GM19240 (cell line): ENCODE measurements around the gene AP5Z1.
A peak's percentile ranks its signal among the peaks of the same experiment; 100 is the strongest.
"Not testable (repeated sequence)": the region's sequence is repeated elsewhere in the genome, so short reads cannot be mapped to it uniquely, and the experiment has no call there.

ENCODE experiments used
- DNase-seq: peaks from one replicate; pipeline ENCODE4 v3.0.0; 2011; ENCODE audit warnings: low spot score; ENCODE audit not compliant: insufficient read length

Gene AP5Z1

GRCh38 chr7:4787947-4788626 is 12.7 kb downstream of the AP5Z1 start:
- DNase-seq, result no peak

- no peak for DNase-seq
Observed at GRCh38 chr7:4788627-4789189, 13.3 kb downstream of the AP5Z1 start.

DNA sequence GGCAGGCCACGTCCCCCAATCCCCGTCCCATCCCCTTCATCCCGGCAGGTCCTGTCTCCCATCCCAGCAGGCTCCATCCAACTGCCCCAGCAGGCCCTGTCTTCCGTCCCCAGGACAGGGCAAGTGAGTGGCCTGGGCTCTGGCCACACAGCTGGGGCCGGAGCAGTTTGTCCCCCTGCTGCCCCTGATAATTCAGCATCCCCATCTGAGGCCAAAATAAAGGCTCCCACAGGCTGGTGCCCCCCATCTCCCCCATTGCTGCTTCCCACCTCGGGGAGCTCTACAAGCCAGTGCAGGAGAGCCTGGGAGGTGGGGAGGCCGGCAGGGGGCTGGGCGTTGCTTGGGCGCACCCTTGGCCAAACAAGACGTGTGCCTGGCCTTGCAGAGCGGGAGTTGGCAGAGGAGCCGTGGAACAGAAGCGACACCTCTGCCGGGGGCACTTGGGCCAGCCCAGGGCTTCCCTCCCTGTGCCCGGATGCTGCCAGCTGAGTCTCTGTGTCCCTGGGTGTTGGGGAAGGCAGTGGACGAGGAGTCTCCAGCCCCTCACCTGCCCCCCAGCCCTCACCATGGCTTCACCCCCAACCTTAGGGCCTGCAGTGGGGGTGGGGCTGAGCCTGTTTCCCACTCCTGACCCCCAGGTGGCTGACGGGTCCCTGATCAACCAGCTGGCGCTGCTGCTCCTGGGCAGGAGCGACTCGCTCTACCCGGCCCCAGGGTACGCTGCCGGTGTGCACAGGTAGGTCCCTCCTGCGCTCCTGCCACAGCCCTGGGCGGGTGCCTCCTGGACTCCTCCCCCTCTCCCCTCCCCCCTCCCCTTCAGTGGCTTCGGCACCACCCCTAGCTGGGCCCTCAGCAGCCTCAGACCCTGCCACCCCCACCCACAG is 14.0 kb downstream of the AP5Z1 start:
- no peak for DNase-seq

GRCh38 chr7:4790078-4790465 is 14.6 kb downstream of the AP5Z1 start:
- DNase-seq, result no peak

DNA sequence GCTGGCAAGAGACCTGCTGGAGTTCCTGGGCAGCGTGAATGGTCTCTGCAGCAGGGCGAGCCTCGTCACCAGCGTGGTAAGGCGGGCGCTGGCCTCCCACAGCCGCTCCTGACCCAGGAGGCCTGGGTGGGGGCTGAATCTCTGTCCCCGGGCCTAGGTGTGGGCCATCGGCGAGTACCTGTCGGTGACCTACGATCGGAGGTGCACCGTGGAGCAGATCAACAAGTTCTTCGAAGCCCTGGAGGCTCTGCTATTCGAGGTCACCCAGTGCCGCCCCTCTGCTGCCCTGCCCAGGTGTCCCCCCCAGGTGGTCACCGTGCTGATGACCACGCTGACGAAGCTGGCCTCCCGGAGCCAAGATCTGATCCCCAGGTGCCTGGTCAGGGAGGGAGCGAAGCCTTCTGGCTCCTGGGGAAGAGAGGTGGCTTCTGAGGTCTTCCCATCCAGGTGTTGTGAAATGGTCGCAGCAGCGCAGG is 15.1 kb downstream of the AP5Z1 start:
- no peak for DNase-seq

DNA sequence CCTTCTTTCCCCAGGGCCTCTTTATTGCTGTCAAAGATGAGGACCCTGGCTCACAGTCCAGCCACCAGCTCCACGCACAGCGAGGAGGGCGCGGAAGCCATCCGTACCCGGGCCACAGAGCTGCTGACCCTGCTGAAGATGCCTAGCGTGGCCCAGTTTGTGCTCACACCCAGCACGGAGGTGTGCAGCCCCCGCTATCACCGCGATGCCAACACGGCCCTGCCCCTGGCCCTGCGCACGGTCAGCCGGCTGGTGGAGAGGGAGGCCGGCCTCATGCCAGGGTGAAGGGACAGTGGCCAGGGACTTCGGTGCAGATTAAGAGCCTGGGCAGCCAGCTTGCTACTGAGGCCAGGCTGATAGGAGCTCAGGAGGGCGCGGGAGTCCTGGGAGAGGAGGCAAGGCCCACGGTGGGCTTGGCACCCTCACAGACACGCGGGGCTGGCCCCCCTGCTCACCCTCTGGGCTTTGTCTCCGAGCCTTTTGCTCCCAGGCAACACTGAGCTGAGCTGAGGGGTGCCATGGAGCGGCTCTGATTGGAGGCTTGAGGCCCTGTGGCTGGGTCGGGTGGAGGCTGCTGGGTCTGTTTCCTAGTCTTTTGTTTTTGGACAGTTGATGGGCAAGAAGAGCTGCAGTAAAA is 15.8 kb downstream of the AP5Z1 start:
- DNase-seq, result no peak

DNA sequence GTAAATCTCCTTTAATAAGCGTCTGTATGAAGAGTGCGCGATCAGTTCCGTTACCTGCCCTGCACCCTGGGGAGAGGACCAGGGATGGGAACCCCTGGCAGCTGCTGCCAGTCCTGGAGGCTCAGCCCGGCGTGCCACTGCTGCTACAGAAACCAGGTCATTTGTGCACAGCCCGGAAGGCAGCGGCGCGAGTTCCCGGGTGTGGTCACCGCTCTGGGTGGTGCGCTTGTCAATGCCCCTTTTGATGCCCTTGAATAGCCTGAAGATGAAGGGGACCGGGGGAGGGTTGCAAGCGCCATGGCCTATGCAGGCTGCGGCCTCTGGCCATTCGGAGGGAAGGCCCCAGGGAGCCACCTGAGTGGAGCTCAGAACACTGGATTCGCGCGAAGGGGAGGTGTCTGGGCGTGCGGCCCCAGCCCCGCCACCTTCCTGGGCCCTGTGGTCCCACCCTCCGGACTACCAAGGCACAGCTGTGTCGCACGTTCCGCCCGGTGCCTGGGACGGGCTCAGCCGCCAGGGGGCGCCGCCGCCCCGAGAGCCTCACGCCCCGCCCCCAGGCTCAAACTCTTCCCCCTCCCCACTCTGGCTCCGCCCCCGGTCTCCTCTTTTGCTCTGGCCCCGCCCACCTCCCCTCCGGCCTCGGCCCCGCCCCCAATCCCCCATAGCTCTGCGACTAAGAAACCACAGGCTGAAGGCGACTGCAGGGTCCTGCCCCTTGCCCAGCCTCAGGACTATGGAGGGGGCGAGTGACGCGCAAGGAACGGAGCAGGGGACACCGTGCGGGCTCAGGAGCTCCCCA is 16.5 kb downstream of the AP5Z1 start:
- DNase-seq, result no peak

GRCh38 chr7:4792537-4793126 is 17.2 kb downstream of the AP5Z1 start:
- DNase-seq, result no peak

- DNase-seq, result not testable (repeated sequence)
Observed at GRCh38 chr7:4793385-4793993, 18.1 kb downstream of the AP5Z1 start.

DNA sequence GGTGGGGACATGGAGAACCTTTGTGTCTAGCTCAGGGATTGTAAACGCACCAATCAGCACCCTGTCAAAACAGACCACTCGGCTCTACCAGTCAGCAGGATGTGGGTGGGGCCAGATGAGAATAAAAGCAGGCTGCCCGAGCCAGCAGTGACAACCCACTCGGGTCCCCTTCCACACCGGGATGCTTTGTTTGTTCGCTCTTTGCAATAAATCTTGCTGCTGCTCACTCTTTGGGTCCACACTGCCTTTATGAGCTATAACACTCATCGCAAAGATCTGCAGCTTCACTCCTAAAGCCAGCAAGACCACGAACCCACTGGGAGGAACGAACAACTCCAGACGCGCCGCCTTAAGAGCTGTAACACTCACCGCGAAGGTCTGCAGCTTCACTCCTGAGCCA is 18.7 kb downstream of the AP5Z1 start:
- DNase-seq, result not testable (repeated sequence)

DNA sequence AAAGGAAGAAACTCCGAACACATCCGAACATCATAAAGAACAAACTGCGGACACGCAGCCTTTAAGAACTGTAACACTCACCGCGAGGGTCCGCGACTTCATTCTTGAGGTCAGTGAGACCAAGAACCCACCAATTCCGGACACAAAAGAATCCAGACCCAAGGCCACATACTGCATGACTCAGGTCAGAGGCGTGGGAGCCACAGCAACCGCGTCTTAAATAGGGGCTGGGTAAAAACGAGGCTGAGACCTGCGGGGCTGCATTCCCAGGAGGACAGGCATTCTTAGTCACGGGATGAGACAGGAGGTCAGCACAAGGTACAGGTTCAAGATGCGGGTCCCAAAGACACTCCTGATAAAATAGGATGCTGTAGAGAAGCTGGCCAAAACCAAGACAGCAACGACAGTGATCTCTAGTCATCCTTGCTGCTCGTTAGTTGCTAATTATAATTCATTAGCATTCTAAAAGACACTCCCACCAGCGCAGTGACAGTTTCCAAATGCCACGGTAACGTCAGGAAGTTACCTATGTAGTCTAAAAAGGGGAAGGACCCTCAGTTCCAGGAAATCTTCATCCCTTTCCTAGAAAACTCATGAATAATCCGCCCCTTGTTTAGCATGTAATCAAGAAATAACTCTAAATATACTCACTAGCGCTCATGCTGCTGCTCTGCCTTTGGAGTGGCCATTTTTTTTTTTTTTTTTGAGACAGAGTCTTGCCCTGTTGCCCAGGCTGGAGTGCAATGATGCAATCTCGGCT is 19.3 kb downstream of the AP5Z1 start:
- no peak for DNase-seq

DNA sequence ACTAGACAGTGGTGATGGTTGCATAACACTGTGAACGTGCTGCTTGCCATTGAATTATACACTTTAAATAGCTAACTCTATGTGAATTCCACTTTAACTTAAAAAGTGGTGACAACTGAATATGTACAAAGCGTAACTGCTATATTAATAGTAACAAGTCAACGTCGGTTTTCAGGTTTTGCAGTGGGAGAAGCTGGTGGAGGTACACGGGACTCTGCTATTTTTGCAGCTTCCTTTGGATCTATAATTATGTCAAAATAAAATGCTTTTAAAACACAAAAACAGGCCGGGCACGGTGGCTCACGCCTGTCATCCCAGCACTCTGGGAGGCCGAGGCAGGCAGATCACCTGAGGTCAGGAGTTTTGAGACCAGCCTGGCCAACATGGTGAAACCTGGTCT is 21.0 kb downstream of the AP5Z1 start:
- DNase-seq, result no peak

GRCh38 chr7:4797858-4798705 is 22.7 kb downstream of the AP5Z1 start:
- DNase-seq, result peak; percentile 83

- DNase-seq, result no peak
Observed at GRCh38 chr7:4798706-4799235, 23.3 kb downstream of the AP5Z1 start.

- no peak for DNase-seq
Observed at GRCh38 chr7:4799508-4800268, 24.3 kb downstream of the AP5Z1 start.

DNA sequence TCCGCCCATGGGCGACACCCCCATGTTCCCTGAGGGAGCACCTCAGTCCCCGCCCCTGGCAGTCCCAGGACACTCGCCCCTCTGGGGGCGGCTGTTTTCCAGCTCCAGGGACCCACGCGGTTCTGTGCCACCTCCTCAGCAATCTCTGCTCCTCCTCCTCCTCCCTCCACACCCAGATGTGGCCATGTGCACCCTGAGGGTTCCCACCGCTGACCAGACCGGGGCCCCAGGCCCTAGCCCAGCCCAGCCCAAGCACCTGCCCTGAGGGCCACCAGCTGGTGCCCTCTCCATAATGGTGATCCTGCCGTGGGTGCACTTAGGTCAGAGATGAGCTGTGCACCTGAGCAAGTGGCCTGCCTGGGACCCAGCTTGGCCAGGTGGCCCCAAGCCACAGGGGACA is 25.1 kb downstream of the AP5Z1 start:
- DNase-seq, result no peak
